Testis (tissue), 3 donors: Measurements from ENCODE around the gene KY. TPM values are rescaled to one million over a fixed set of nuclear protein-coding genes. Genes with fewer than 3 reads are reported as not detected.
A peak's percentile ranks its signal among the peaks of the same experiment; 100 is the strongest.

Experiments
- DNase-seq: peaks from one replicate; pipeline ENCODE4 v3.0.0-alpha.2; 2019
- H3K27ac ChIP-seq, 2 donors: fragments of 200-600 bp; sonication (generic); one replicate each; pipeline ENCODE4 v1.5.1; 2019
- H3K27me3 ChIP-seq: fragments of 200-600 bp; sonication (generic); one replicate; pipeline ENCODE4 v1.5.1; 2019
- H3K36me3 ChIP-seq: fragments of 200-600 bp; sonication (generic); one replicate; pipeline ENCODE4 v1.5.1; 2017; ENCODE audit warnings: low read depth; ENCODE audit errors: missing control alignments
- H3K4me1 ChIP-seq: fragments of 200-600 bp; sonication (generic); one replicate; pipeline ENCODE4 v1.5.1; 2019
- H3K4me3 ChIP-seq, 2 donors: fragments of 200-600 bp; sonication (generic); one replicate each; pipeline ENCODE4 v1.5.1; 2017 to 2019
- H3K9me3 ChIP-seq: fragments of 200-600 bp; sonication (generic); one replicate; pipeline ENCODE4 v1.5.1; 2017
- POLR2A ChIP-seq: fragments of 450-650 bp; IDR thresholded peaks from one replicate; pipeline ENCODE4 v1.6.1; 2017; ENCODE audit warnings: antibody characterized with exemption, mild to moderate bottlenecking, moderate library complexity
- WGBS, 2 donors: methylation state at CpG; one replicate each; pipeline ENCODE4 v1.1.5; 2018; 5-methylcytosine and 5-hydroxymethylcytosine counted together
- intact Hi-C: fragments of 100-400 bp; cut with DNase I; formaldehyde crosslinking; loops from one replicate; pipeline ENCODE4 v1.15.1; 2023; ENCODE audit warnings: low total_unique reads
- polyA plus RNA-seq: library from polyadenylated mRNA; stranded (reverse); fragments of 350-450 nt; fragmentation: Illumina TruSeq; extraction: RNeasy Lipid Tissue Mini Kit (QIAGEN cat#74804); gene quantifications from one replicate; pipeline ENCODE4 v1.2.3, GENCODE V29; 2014; ENCODE audit warnings: low read depth, low replicate concordance; ENCODE audit not compliant: insufficient read depth
- total RNA-seq, 2 donors: library from RNA; depleted of rRNA; stranded (reverse); fragments of >200 nt; gene quantifications; one replicate each; pipeline ENCODE4 v1.2.3, GENCODE V29; 2016
- TF ChIP-seq, protein P1 (sequence below), 3 experiments: fragments of 450-650 bp in 2 of 3; fragments of 200-600 bp in 1 of 3; sonication (generic) in 1 of 3; IDR thresholded peaks; one replicate each; pipeline ENCODE4 v1.5.1; 2016 to 2019; ENCODE audit warnings: antibody characterized with exemption in 3 of 3, mild to moderate bottlenecking in 2 of 3, moderate library complexity in 1 of 3

The KY gene
- total and polyA plus RNA-seq, 3 donors from 2014 or later = 0.37 to 2.4 (median 0.71) TPM

DNA sequence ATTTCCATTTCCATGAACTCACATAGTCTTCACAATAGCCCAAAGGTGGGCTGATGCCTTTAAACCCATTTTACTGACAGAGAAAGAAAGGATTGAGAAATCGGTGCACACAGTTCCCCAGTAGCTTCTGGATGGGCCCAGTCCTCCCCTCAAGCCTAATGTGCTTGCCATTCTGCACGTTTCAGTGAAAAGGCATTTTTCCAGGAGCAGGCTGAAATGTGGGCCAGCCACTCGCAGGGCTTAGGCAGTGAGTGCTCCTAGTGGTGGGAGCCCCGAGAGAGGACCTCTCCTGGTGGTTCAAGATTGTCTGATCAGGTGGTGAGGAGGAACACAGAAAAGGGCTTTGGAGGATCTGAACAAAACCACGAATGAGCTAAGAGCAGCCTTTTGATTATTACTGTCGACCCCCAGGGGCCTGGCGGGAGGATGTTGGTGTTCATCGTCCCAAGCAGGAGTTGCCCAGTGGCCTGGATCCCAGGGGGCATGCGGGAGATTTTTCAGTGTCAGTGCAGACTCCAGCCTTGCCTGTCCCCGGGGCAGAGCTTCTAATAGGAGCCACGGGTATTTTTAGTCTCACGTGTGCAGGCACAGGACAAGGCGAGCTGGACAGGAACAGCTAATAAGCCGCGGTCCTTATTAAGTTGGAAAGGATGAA, 8.7 kb upstream of the KY start:
- H3K27me3 ChIP-seq = no peaks in the 10 kb centered on the region
- no peak overlapping the region for H3K27ac ChIP-seq
- no peaks in the 10 kb centered on the region for H3K4me1 ChIP-seq
- 84 to 85% methylated on average over 14 to 15 of the region's 15 CpGs for WGBS, 2 donors
- no peak for TF ChIP-seq POLR2A
- TF ChIP-seq, protein P1, sequence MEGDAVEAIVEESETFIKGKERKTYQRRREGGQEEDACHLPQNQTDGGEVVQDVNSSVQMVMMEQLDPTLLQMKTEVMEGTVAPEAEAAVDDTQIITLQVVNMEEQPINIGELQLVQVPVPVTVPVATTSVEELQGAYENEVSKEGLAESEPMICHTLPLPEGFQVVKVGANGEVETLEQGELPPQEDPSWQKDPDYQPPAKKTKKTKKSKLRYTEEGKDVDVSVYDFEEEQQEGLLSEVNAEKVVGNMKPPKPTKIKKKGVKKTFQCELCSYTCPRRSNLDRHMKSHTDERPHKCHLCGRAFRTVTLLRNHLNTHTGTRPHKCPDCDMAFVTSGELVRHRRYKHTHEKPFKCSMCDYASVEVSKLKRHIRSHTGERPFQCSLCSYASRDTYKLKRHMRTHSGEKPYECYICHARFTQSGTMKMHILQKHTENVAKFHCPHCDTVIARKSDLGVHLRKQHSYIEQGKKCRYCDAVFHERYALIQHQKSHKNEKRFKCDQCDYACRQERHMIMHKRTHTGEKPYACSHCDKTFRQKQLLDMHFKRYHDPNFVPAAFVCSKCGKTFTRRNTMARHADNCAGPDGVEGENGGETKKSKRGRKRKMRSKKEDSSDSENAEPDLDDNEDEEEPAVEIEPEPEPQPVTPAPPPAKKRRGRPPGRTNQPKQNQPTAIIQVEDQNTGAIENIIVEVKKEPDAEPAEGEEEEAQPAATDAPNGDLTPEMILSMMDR (IDR thresholded peaks at IDR 0.05) = no peak
- H3K9me3 ChIP-seq = no peaks in the 10 kb centered on the region
- no peak for DNase-seq
- intact Hi-C loops = no loop called here
- no peaks in the 10 kb centered on the region for H3K36me3 ChIP-seq
- no peak overlapping the region for H3K4me3 ChIP-seq

DNA sequence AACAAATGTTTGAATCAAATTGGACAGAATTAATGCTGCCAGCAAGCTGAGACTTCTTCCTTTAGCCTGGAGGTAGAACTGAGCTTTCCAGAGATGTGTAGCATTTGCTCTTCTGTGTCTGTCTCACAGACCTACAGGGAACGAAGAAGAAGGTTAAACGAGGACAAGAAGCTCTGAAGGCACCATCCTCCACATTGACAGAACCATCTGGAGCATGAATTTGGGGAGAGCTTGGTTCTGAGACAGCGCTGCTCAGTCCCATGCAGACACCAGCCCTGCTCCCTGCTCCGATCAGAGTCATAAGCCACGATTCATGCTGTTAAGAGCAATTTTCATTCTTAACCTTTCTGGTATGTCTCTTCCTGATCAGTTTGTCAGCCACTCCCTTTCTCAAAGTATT, 7.7 kb upstream of the KY start:
- no peak for DNase-seq
- intact Hi-C loops = no loop called here
- no peaks in the 10 kb centered on the region for H3K4me1 ChIP-seq
- no peak overlapping the region for H3K4me3 ChIP-seq
- no peaks in the 10 kb centered on the region for H3K9me3 ChIP-seq
- no peak for TF ChIP-seq POLR2A
- TF ChIP-seq, protein P1 (IDR thresholded peaks at IDR 0.05) = no peak
- H3K27me3 ChIP-seq = no peaks in the 10 kb centered on the region
- no peak overlapping the region for H3K27ac ChIP-seq
- WGBS, 2 donors = 83 to 88% methylated on average over 5 of the region's 5 CpGs
- H3K36me3 ChIP-seq = no peaks in the 10 kb centered on the region

DNA sequence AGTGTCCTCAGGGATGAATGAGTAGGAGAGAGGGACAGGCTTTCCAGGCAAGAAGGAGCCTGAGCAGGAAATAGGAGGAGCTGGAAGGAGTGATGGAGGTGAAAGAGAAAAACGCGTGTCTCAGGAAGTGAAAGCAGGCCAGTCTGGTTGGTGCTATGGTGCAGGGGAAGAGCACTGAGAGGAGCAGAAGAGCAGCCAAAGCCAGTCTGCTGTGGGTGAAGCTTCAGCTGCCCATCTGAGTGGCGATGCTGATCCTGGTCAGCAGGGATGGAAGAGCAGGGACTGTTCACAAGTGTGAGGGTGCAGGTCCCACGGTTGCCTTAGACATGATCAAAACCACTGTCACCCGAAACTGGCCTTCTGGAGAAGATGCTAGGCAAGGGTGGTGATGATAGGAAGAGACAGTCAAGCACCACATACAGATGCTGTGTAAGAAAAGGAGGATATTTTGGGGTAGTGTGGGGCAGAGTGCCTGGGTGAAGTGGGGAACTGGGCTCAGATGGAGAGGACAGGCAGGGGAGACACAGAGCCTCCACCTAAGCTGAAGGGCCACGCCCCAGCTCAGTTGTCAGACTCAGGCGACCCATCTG, 5.5 kb upstream of the KY start:
- Histone ChIP-seq H3K9me3 (no peaks in the 10 kb centered on the region), H3K27ac (no peak overlapping the region), H3K27me3 (no peaks in the 10 kb centered on the region), H3K36me3 (no peaks in the 10 kb centered on the region), H3K4me3 (no peak overlapping the region), H3K4me1 (no peaks in the 10 kb centered on the region)
- 79 to 83% methylated on average over 7 of the region's 7 CpGs for WGBS, 2 donors
- TF ChIP-seq, protein P1 (IDR thresholded peaks at IDR 0.05) = no peak
- TF ChIP-seq POLR2A = no peak
- intact Hi-C loops = no loop called here
- peak; percentile 8 for DNase-seq

DNA sequence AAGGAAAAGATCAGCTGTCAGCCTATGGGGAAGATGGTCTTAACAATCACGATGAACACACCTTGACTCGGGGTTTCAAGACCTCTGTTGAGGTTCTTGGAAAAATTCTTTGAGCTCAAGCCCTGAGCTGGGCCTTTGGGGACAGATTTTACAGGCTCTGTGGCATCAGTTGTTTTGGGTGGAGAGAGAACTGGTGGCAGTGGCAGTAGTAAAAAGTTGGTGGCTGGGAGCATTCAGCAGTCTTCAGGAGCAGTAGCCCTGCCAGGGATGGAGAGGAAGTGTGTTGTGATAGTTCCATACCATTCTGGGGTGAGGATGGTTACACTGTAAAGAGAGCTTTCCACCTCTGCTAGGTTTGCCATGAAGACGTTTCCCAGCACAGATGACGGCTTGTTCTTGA, 4.9 kb upstream of the KY start:
- DNase-seq = no peak
- intact Hi-C loops = no loop called here

More for the DNA sequence above, 4.9 kb upstream of the KY start:
- no peak overlapping the region for H3K4me3 ChIP-seq
- H3K4me1 ChIP-seq = no peaks in the 10 kb centered on the region
- H3K27me3 ChIP-seq = no peaks in the 10 kb centered on the region
- WGBS, 2 donors = 78 to 91% methylated on average over 4 of the region's 4 CpGs
- no peak overlapping the region for H3K27ac ChIP-seq
- no peak for TF ChIP-seq POLR2A
- TF ChIP-seq, protein P1 (IDR thresholded peaks at IDR 0.05) = no peak
- H3K36me3 ChIP-seq = no peaks in the 10 kb centered on the region
- H3K9me3 ChIP-seq = no peaks in the 10 kb centered on the region
